GM18520 (cell line): ENCODE data around the gene EZR.

Source experiments
- ATAC-seq: cut with Tn5 transposase; IDR thresholded peaks from one replicate; pipeline ENCODE4 v1.9.1; 2021; ENCODE audit not compliant: unreplicated experiment

EZR gene

GRCh38 chr6:158819977-158820622, 932 bp upstream of the EZR start:
- no peak for ATAC-seq

- peak; percentile 12 for ATAC-seq
These were observed 471 bp downstream of the EZR start for GRCh38 chr6:158818581-158819212.

GRCh38 chr6:158817728-158818580, 1.2 kb downstream of the EZR start:
- peak; percentile 22 for ATAC-seq

- no peak for ATAC-seq
These were observed 2.1 kb downstream of the EZR start for GRCh38 chr6:158816803-158817727.

GRCh38 chr6:158816329-158816728, 2.8 kb downstream of the EZR start:
- no peak for ATAC-seq

- ATAC-seq, result no peak
These were observed 3.3 kb downstream of the EZR start for GRCh38 chr6:158815907-158816306.

- no peak for ATAC-seq
These were observed 3.8 kb downstream of the EZR start for GRCh38 chr6:158815379-158815724.

GRCh38 chr6:158813032-158813431, 6.1 kb downstream of the EZR start:
- no peak for ATAC-seq

GRCh38 chr6:158812611-158813010, 6.6 kb downstream of the EZR start:
- ATAC-seq, result no peak

GRCh38 chr6:158810155-158811095, 8.7 kb downstream of the EZR start:
- ATAC-seq, result no peak

GRCh38 chr6:158808941-158809678, 10.1 kb downstream of the EZR start:
- ATAC-seq, result peak; percentile 53

GRCh38 chr6:158808442-158808833, 10.7 kb downstream of the EZR start:
- ATAC-seq, result no peak

GRCh38 chr6:158807515-158808441, 11.4 kb downstream of the EZR start:
- no peak for ATAC-seq

- ATAC-seq, result no peak
These were observed 13.3 kb downstream of the EZR start for GRCh38 chr6:158805698-158806377.

GRCh38 chr6:158804207-158804606, 15.0 kb downstream of the EZR start:
- no peak for ATAC-seq

GRCh38 chr6:158803733-158804143, 15.4 kb downstream of the EZR start:
- peak; percentile 34 for ATAC-seq

GRCh38 chr6:158801655-158802294, 17.4 kb downstream of the EZR start:
- no peak for ATAC-seq
